ENCODE results near the gene INAFM1.

INAFM1 gene

DNA sequence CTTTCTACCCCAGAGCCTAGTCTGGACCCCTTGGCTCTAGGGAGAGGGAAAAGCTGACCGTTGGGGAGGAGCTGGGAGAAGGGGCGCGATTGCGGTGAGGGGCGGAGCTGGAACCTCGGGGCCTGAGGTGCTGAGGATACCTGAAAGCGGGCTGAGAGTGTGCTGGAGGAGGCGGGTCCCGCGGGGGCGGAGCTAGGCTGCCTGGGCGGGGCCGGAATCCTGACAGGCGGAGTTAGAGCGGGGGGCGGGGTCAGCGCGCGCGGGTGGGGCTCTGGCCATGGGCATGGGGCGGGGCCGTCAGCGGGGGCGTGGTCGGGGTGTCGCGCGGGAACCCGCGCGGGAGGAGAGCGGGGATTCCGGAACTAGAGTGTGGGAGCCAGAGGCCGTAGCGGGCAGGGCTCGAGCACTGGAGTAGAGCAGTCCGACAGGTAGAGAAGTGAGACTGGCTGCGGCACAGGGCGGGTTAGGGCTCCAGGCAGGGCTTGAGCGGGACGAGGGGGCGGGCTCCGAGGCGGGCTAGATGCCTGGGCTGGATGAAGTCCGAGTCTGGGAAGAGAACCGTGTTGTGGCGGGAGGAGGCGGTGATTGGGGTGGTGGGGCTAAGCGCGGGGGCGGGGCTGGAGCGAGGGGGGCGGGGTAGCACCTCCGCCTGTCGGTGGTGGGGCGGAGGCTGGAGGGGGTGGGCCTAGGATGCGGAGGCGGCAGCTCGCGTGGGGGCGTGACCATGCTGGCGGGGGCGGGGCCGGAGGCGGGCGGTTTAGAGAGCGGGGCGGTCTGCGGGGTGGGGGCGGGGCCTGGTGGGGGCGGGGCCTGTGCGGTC is at the start of gene INAFM1:
Gene INAFM1 (plus strand): TSS at position 815 of the 820 bp plus-strand sequence. CDS start 35 bp downstream, outside the sequence.
- DNase-seq = peak; percentile 86 to 92

DNA sequence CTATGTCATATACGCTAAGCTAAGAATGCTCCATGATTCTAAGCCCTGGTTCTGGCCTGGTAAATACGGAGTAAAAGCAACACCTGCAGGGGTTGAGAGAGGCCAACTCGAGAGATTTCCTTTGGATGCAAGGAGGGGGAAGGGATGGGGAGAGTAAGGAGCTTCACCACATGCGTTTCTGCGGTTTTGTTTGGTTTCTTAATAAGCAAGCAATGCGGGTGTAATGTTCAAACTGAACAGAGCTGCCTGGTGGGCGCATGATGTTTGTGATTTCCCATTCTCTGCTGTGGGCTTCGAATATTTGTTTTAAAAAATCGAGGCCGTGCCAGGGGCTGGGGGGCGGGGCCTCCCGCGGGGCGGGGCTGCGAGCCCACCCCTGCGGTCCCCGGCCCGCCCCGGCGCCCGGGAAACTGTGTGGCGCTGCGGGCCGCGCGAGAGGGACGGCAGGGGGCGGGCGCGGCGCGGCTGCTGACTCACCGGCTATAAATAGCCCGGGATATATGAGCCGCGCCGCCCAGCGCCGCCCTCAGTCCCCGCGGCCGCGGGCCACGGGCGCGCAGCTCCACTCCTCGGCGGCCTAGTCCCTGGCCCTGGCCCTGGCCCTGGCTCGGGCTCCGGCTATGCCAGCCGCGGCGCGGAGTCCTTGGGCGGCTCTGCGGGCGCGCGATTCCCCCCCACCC is 48.8 kb upstream of the INAFM1 start:
- DNase-seq = peak; percentile 79 to 92

DNA sequence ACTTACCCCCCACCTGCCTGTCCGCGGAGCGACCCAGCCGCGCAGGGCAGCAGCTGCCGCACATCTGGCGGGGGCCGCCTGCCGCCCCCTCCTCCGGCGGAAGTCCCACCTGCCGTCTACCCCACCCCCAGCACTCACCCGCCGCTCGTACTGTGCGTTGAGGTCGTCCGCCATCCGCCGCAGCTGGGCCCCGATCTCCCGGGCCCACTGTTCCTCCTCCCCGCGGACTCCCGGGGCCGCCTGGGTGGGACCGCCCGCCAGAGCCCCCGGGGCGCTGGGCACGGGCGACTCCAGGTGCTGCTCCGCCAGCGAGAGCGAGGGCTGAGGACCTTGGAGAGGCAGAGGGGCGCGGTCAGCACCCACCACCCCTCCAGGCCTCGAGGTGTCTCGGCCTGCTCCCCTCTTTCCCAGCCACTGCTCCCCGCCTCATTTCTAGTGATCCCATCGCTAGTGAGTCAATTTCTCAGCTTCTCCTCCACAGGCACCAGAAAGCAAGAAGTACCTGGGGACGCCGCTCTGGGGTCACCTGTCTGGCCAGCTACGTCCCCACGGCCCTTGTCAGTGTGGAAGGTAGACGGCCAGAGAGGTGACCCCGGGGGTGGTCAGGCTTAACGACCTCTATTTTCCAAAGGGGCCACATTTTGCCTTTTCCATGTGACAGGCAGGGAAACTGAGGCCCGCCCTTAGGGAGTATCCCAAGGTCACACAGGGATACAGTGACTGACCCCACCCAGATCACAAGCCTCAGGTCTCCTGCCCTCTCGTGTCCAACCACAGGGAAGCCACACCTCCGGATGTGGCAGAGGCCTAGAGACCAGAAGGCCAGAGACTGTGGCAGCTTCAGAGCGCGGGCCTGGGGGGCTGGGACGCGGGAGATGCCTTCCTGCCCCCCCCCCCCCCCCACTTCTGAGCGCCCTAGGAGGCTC is 48.0 kb upstream of the INAFM1 start:
- DNase-seq = peak in 1 of 2 donors; percentile 57

- peak; percentile 7 to 47 for DNase-seq
Measured at GRCh38 chr19:47227352-47228167, 47.1 kb upstream of the INAFM1 start.

- DNase-seq = peak in 1 of 2 donors; percentile 27
Measured at GRCh38 chr19:47228168-47228936, 46.3 kb upstream of the INAFM1 start.

DNA sequence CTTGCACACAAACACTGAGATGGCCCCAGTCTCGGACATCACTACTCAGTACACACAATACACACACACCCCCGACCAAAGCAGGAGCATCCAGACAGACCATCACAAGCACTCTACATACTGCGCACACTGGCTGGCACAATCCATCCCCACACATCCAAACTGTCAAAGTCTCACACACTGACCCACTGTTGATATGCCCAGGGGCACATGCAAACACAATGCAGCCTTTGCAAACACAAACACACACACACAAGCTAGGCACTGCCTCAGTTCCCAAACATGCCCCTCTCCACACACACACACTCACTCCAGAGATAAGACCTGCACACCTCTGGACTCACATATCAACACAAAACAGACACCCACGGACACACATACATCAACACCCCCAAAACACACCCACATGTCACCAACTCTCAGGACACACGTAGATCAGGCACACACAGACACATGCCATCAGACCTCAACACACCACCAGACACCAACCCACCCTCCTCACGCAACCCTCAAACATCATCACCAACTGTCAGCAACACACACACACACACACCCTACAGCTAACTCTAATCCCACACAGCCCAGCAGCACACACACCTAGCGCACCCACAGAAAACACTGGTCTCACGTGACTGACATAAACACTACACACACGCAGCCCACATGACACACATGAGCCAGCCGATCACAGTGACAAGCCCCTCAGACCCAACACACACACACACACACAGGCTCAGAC is 45.6 kb upstream of the INAFM1 start:
- DNase-seq = peak in 1 of 2 donors; percentile 32

DNA sequence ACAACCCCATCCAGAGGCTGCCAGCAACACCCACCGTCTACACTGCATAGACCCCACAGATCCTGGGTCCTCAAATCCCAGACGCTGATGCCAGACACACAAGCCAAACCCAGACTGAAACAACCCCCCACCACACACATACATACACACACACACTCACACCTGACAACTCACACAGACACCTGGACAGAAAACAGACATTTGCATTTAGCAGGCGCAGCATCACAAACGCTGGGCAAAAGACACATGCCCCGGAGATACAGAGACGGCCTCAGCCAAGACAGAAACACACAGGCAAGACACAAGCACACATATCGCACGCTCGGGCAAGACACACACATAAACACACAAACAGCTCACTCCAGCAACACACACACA is 45.0 kb upstream of the INAFM1 start:
- DNase-seq = peak in 1 of 2 donors; percentile 28

GRCh38 chr19:47230054-47230920 is 44.4 kb upstream of the INAFM1 start:
- DNase-seq = peak in 1 of 2 donors; percentile 36

DNA sequence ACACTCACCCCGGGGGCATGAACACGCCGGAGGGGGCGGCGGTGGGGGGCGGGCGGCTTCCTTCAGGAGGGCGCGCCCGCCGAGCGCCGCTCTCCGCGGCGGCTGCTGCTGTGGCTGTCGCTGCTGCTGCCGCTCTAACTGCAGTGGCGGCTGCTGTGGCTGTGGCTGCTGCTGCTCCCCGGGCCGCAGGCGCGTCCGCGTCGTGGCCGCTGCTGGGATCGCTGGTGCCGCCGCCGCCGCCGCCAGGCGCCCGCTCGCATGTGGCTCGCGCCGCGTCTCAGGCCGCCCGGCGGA is 43.8 kb upstream of the INAFM1 start, which contains the start of gene BBC3:
Gene BBC3 (minus strand): TSS at position 279 of the 294 bp plus-strand sequence. CDS start 2,768 bp downstream, outside the sequence.
- DNase-seq = no peak

GRCh38 chr19:47231215-47232054 is 43.2 kb upstream of the INAFM1 start:
- peak; percentile 50 to 81 for DNase-seq

DNA sequence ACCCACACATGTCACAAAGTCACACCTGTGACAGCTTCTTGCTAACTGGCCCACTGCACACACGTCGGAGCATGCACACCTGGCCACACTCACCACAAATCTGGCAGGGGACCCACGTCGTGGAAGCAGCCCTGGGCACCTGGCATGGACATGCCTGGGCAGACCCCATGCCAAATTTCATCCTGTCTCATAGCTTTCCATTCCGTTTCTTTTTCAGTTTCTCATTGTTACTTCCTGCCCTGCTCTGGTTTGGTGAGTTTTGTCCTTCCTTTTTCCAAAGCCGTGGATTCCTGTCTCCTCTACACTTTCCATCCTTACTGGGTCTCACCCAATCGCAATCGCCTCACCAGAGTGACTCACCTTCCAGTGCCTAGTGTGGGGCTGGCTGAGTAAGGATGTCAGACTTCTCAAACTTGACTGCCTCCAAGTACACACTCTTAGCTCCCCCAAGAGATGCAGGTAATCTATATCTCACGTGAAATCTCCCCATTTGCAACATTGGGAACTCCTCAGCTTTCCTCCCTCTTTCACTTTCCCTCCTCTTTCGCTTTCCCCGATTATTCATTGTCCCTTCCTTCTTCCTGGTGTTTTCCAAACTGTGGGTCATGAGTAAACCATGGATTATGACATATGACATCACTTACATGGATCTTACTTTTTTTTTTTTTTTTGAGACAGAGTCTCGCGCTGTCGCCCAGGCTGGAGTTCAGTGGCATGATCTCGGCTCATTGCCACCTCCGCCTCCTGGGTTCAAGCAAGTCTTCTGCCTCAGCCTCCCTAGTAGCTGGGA is 42.1 kb upstream of the INAFM1 start:
- DNase-seq = no peak

DNA sequence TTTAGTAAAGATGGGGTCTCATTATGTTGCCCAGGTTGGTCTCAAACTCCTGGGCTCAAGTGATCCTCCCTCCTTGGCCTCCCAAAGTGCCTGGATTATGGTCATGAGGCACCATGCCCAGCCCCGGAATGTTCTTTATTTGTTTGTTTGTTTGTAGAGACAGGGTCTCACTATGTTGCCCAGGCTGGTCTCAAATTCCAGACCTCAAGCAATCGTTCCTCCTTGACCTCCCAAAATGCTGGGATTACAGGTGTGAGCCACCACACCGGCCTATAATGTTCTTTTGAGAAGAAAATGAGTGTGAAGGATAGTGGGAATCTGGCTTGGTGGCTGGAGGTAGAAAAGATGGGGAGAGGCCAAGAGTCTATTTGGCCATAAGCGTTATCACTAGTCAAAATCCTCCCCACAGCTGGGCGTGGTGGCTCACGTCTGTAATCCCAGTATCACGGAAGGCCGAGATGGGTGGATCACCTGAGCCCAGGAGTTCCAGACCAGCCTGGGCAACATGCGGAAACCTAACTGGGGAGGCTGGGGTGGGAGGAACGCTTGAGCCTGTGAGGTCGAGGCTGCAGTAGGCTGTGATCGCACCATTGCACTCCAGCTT is 38.5 kb upstream of the INAFM1 start:
- no peak for DNase-seq

GRCh38 chr19:47239152-47239551 is 35.5 kb upstream of the INAFM1 start:
- no peak for DNase-seq

DNA sequence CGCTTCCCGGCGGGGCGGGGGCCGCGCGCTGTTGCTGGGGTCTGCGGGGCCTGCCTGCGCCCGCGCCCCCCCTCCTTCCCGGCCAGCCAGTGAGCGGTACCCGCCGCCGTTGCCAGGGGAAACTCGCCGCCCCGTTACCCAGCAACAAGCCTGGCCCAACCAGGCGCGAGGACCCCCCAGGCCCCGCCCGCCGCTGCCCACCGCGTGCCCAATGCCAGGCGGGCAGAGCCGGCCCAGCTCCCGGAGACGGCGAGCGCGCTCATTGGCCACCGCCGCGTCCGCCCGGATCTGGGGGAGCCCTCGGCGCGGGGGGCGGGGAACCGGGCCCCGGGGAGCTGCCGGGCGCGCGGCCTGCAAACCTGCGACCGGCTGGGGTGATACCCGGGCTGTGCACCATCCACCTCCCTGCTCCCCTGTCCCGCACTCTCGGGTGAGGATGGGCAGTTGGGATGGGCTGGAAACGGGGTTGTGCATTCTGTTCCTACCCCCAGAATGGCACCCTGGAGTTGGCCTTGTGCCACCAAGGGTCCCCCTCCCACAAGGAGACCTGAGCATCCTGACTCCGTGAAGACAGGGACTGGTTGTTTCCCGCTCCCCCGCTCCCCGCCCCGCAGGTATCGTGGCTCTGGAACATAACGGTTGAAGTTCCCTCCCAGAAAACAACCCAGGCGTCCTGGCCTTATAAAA is 34.9 kb upstream of the INAFM1 start:
- peak; percentile 54 to 79 for DNase-seq

DNA sequence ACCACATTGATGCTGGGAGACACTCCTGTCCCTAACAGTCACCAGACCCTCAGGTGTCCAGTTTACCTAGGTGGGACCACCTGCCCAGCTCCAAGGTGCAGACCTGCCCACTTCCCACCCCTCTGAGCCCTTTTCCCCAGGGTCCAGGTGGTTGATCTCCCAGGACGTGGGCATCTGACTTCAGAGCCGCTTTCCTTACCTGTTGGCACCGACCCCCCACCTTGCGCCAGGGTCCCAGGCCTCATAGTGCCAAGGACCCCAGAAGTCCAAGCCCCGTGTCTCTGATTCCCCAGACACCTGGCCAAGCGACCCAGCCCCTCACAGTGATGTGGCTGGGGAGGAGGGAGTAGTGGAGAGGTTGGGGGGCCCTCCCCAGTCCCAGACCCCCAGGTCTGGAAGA is 34.1 kb upstream of the INAFM1 start:
- DNase-seq = no peak

Data from hippocampal formation (tissue), 2 donors.